ENCODE measurements around the gene B3GAT1. TPM values are rescaled to one million over a fixed set of nuclear protein-coding genes. Genes with fewer than 3 reads are reported as not detected.

The B3GAT1 gene
- total and polyA plus RNA-seq, 4 donors = 0.03 to 0.49 (median 0.27) TPM

GRCh38 chr11:134436781-134437180 lies 24.7 kb upstream of the B3GAT1 start:
- H3K4me3 ChIP-seq = no peak overlapping the region
- H3K36me3 ChIP-seq (ENCODE audit: control insufficient read depth in 4 of 4, insufficient read depth in 4 of 4, low read length in 4 of 4) = no peaks in the 10 kb centered on the region
- H3K4me1 ChIP-seq (ENCODE audit: control insufficient read depth in 5 of 5, insufficient read depth in 5 of 5, low read length in 5 of 5) = no peaks in the 10 kb centered on the region
- H3K27me3 ChIP-seq (ENCODE audit: control insufficient read depth in 3 of 3, insufficient read depth in 3 of 3, low read length in 2 of 3) = peaks cover 0 to 5% (median 2%) of the 10 kb centered on the region in 3 donors
- H3K9me3 ChIP-seq (ENCODE audit: control insufficient read depth in 4 of 4, insufficient read depth in 3 of 4, low read length in 3 of 4) = no peaks in the 10 kb centered on the region
- H3K27ac ChIP-seq (ENCODE audit: low read depth in 1 of 2, low read length in 1 of 2) = no peak overlapping the region
- WGBS, 2 donors = 88 to 93% methylated on average over 10 of the region's 10 CpGs
- H3K9ac ChIP-seq (ENCODE audit: insufficient read depth in 1 of 2, low read length in 2 of 2) = no peak overlapping the region
- ATAC-seq (ENCODE audit: insufficient read depth, low FRiP score) (no peak), DNase-seq (no peak)
- TF ChIP-seq CTCF (IDR thresholded peaks at IDR 0.05; ENCODE audit: control extremely low read depth, extremely low read depth) = no peak

GRCh38 chr11:134433806-134434205 lies 21.8 kb upstream of the B3GAT1 start:
- ATAC-seq (ENCODE audit: insufficient read depth, low FRiP score) = no peak
- 76 to 79% methylated on average over 10 of the region's 10 CpGs for WGBS, 2 donors
- Histone ChIP-seq H3K27me3 (ENCODE audit: control insufficient read depth in 3 of 3, insufficient read depth in 3 of 3, low read length in 2 of 3) (peaks cover 0 to 5% (median 1%) of the 10 kb centered on the region in 3 donors), H3K9me3 (ENCODE audit: control insufficient read depth in 4 of 4, insufficient read depth in 3 of 4, low read length in 3 of 4) (peaks cover 0 to 6% (median 0%) of the 10 kb centered on the region in 4 donors), H3K36me3 (ENCODE audit: control insufficient read depth in 4 of 4, insufficient read depth in 4 of 4, low read length in 4 of 4) (no peaks in the 10 kb centered on the region), H3K9ac (ENCODE audit: insufficient read depth in 1 of 2, low read length in 2 of 2) (no peak overlapping the region), H3K4me3 (no peak overlapping the region), H3K4me1 (ENCODE audit: control insufficient read depth in 5 of 5, insufficient read depth in 5 of 5, low read length in 5 of 5) (no peaks in the 10 kb centered on the region), H3K27ac (ENCODE audit: low read depth in 1 of 2, low read length in 1 of 2) (no peak overlapping the region)
- no peak for TF ChIP-seq CTCF (IDR thresholded peaks at IDR 0.05; ENCODE audit: control extremely low read depth, extremely low read depth)
- DNase-seq = no peak

- WGBS, 2 donors = 84 to 90% methylated on average over 3 of the region's 3 CpGs
- ATAC-seq (ENCODE audit: insufficient read depth, low FRiP score) = no peak
- no peak for TF ChIP-seq CTCF (IDR thresholded peaks at IDR 0.05; ENCODE audit: control extremely low read depth, extremely low read depth)
Measured at GRCh38 chr11:134433251-134433650, 21.2 kb upstream of the B3GAT1 start.

GRCh38 chr11:134432776-134433175 lies 20.7 kb upstream of the B3GAT1 start:
- Histone ChIP-seq H3K36me3 (ENCODE audit: control insufficient read depth in 4 of 4, insufficient read depth in 4 of 4, low read length in 4 of 4) (no peaks in the 10 kb centered on the region), H3K27ac (ENCODE audit: low read depth in 1 of 2, low read length in 1 of 2) (no peak overlapping the region), H3K9me3 (ENCODE audit: control insufficient read depth in 4 of 4, insufficient read depth in 3 of 4, low read length in 3 of 4) (peaks cover 0 to 10% (median 0%) of the 10 kb centered on the region in 4 donors), H3K27me3 (ENCODE audit: control insufficient read depth in 3 of 3, insufficient read depth in 3 of 3, low read length in 2 of 3) (peaks cover 0 to 5% (median 3%) of the 10 kb centered on the region in 3 donors), H3K9ac (ENCODE audit: insufficient read depth in 1 of 2, low read length in 2 of 2) (no peak overlapping the region), H3K4me3 (no peak overlapping the region), H3K4me1 (ENCODE audit: control insufficient read depth in 5 of 5, insufficient read depth in 5 of 5, low read length in 5 of 5) (no peaks in the 10 kb centered on the region)
- ATAC-seq (ENCODE audit: insufficient read depth, low FRiP score) (no peak), DNase-seq (no peak)
- 33 to 34% methylated on average over 2 of the region's 2 CpGs for whole genome bisulfite sequencing, 2 donors
- TF ChIP-seq CTCF (IDR thresholded peaks at IDR 0.05; ENCODE audit: control extremely low read depth, extremely low read depth) = no peak

More at GRCh38 chr11:134433251-134433650, 21.2 kb upstream of the B3GAT1 start:
- peaks cover 0 to 8% (median 0%) of the 10 kb centered on the region in 4 donors for H3K9me3 ChIP-seq (ENCODE audit: control insufficient read depth in 4 of 4, insufficient read depth in 3 of 4, low read length in 3 of 4)
- H3K4me1 ChIP-seq (ENCODE audit: control insufficient read depth in 5 of 5, insufficient read depth in 5 of 5, low read length in 5 of 5) = no peaks in the 10 kb centered on the region
- H3K4me3 ChIP-seq = no peak overlapping the region
- peaks cover 0 to 5% (median 3%) of the 10 kb centered on the region in 3 donors for H3K27me3 ChIP-seq (ENCODE audit: control insufficient read depth in 3 of 3, insufficient read depth in 3 of 3, low read length in 2 of 3)
- H3K36me3 ChIP-seq (ENCODE audit: control insufficient read depth in 4 of 4, insufficient read depth in 4 of 4, low read length in 4 of 4) = no peaks in the 10 kb centered on the region
- DNase-seq = no peak
- H3K9ac ChIP-seq (ENCODE audit: insufficient read depth in 1 of 2, low read length in 2 of 2) = no peak overlapping the region
- H3K27ac ChIP-seq (ENCODE audit: low read depth in 1 of 2, low read length in 1 of 2) = no peak overlapping the region
